ENCODE results near the gene PRELP. TPM values are rescaled to one million over a fixed set of nuclear protein-coding genes. Genes with fewer than 3 reads are reported as not detected.
A peak's percentile ranks its signal among the peaks of the same experiment; 100 is the strongest.

The PRELP gene
- total RNA-seq = 1.0 TPM

DNA sequence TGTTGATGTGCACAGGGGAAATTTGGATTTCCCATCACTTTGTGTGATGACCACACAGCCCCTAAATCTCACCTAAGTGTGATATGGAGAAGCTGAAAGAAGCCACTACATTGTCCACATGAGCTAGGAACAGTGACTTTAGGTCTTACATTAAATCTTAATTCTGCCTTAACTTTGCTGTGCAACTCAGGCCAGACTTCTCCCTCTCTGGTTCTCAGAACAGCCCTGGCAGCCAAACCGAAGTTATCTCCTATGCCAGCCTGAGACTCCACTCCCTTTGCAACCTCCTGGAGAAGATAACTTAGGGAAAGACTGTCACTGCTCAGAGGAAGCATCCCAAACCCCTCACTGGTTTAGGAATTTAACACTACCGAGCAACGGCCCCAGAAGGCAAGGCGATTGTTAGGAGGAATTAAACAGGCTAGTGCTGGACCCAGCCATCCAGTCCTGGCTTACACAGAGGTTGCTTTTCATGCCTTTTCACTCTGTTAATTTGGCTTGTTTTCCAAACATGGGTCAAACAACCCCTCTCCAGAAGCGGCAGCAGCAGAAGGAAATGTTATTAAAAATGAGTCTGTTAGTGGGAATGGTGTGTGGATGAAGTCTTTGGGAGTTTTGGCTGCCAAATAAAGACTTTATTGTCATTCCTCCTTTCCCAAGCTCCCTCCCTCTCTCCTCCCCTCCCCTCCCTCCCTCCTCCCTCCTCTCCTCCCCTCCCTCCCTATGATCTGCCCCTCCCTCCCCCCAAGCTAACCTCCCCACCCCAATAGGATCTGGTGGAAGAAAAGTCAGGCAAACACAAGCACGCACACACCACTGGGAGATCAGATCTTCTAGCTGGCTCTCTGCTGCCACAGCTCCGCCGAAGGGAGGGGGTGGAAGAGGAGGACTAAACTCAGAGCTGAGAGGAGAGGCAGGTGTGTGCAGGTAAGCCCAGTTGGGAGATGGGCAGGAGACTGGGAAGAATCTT is at the start of gene PRELP:
PRELP (plus strand) TSS at position 795 of the 970 bp plus-strand sequence. CDS start 7,379 bp downstream, outside the sequence.
- Histone ChIP-seq H3K27ac (ENCODE audit: low read depth, low read length) (peak within 1 kb of the TSS; percentile 34), H3K9ac (ENCODE audit: low read depth in 1 of 3, low read length in 3 of 3) (peak within 1 kb of the TSS; percentile 29 to 63 (median 33)), H3K27me3 (ENCODE audit: control insufficient read depth in 3 of 3, insufficient read depth in 3 of 3, low read length in 3 of 3) (peaks cover 4 to 11% (median 8%) of the 10 kb centered on the region in 3 donors), H3K36me3 (ENCODE audit: control insufficient read depth in 3 of 3, insufficient read depth in 3 of 3, low read length in 3 of 3) (no peaks in the 10 kb centered on the region), H3K9me3 (ENCODE audit: control insufficient read depth in 3 of 3, low read length in 3 of 3) (no peaks in the 10 kb centered on the region), H3K4me1 (ENCODE audit: control insufficient read depth in 3 of 3, insufficient read depth in 3 of 3, low read length in 3 of 3) (peaks cover 3 to 12% (median 9%) of the 10 kb centered on the region in 3 donors), H3K4me3 (ENCODE audit: low read length in 3 of 3) (peak within 1 kb of the TSS; percentile 33 to 55 (median 36))

DNA sequence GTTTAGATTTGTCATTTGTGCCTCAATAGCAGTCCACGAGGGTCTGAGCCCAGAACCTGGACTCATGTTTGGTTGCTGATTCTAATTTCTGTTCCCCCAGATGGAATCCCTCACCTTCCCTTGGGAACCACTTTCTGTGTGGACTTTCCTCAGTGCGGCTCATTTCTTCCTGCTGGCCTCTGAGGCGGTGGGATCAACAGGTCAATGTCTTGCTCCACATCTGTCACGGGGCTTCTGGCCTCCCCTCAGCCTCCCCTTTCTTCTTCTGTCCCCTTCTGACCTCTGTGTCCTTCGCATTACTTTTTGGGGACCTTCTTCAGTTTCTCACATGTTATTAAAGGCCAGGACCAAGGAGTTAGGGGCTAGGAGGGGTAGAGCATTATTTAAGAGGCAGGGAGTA is 49.2 kb upstream of the PRELP start:
- no peak overlapping the region for H3K4me3 ChIP-seq (ENCODE audit: low read length in 3 of 3)
- H3K27me3 ChIP-seq (ENCODE audit: control insufficient read depth in 3 of 3, insufficient read depth in 3 of 3, low read length in 3 of 3) = peaks cover 3 to 22% (median 16%) of the 10 kb centered on the region in 3 donors
- no peaks in the 10 kb centered on the region for H3K9me3 ChIP-seq (ENCODE audit: control insufficient read depth in 3 of 3, low read length in 3 of 3)
- no peak overlapping the region for H3K9ac ChIP-seq (ENCODE audit: low read depth in 1 of 3, low read length in 3 of 3)
- H3K36me3 ChIP-seq (ENCODE audit: control insufficient read depth in 3 of 3, insufficient read depth in 3 of 3, low read length in 3 of 3) = no peaks in the 10 kb centered on the region
- H3K4me1 ChIP-seq (ENCODE audit: control insufficient read depth in 3 of 3, insufficient read depth in 3 of 3, low read length in 3 of 3) = no peaks in the 10 kb centered on the region
- H3K27ac ChIP-seq (ENCODE audit: low read depth, low read length) = no peak overlapping the region

- Histone ChIP-seq H3K27me3 (ENCODE audit: control insufficient read depth in 3 of 3, insufficient read depth in 3 of 3, low read length in 3 of 3) (peaks cover 3 to 22% (median 16%) of the 10 kb centered on the region in 3 donors), H3K9me3 (ENCODE audit: control insufficient read depth in 3 of 3, low read length in 3 of 3) (no peaks in the 10 kb centered on the region), H3K9ac (ENCODE audit: low read depth in 1 of 3, low read length in 3 of 3) (no peak overlapping the region), H3K36me3 (ENCODE audit: control insufficient read depth in 3 of 3, insufficient read depth in 3 of 3, low read length in 3 of 3) (no peaks in the 10 kb centered on the region), H3K27ac (ENCODE audit: low read depth, low read length) (no peak overlapping the region), H3K4me1 (ENCODE audit: control insufficient read depth in 3 of 3, insufficient read depth in 3 of 3, low read length in 3 of 3) (no peaks in the 10 kb centered on the region), H3K4me3 (ENCODE audit: low read length in 3 of 3) (no peak overlapping the region)
These were observed 48.7 kb upstream of the PRELP start for GRCh38 chr1:203426870-203427269.

DNA sequence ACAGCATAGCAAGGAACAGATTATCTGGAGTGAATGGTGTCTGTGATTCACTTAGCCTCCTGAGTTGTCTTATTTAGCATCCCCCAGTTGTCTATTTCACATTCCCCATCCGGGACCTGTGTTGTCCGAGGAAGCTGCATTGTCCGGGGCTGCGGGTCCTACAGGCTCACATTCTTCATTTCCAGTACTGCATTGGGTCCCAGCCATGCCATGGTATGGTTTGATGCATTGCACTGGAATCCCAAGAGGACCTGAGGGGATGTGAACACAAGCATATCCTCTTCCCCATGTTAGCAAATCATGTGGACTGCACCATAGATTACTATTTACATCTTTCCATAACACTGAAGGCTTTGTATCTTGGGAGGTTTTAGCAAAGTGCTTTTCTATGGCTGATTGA is 48.2 kb upstream of the PRELP start:
- H3K9me3 ChIP-seq (ENCODE audit: control insufficient read depth in 3 of 3, low read length in 3 of 3) = no peaks in the 10 kb centered on the region
- peaks cover 3 to 22% (median 16%) of the 10 kb centered on the region in 3 donors for H3K27me3 ChIP-seq (ENCODE audit: control insufficient read depth in 3 of 3, insufficient read depth in 3 of 3, low read length in 3 of 3)
- H3K36me3 ChIP-seq (ENCODE audit: control insufficient read depth in 3 of 3, insufficient read depth in 3 of 3, low read length in 3 of 3) = no peaks in the 10 kb centered on the region
- no peaks in the 10 kb centered on the region for H3K4me1 ChIP-seq (ENCODE audit: control insufficient read depth in 3 of 3, insufficient read depth in 3 of 3, low read length in 3 of 3)
- no peak overlapping the region for H3K27ac ChIP-seq (ENCODE audit: low read depth, low read length)
- no peak overlapping the region for H3K9ac ChIP-seq (ENCODE audit: low read depth in 1 of 3, low read length in 3 of 3)
- H3K4me3 ChIP-seq (ENCODE audit: low read length in 3 of 3) = no peak overlapping the region

GRCh38 chr1:203428981-203429599 is 46.5 kb upstream of the PRELP start:
- no peaks in the 10 kb centered on the region for H3K9me3 ChIP-seq (ENCODE audit: control insufficient read depth in 3 of 3, low read length in 3 of 3)
- H3K27me3 ChIP-seq (ENCODE audit: control insufficient read depth in 3 of 3, insufficient read depth in 3 of 3, low read length in 3 of 3) = peaks cover 3 to 22% (median 16%) of the 10 kb centered on the region in 3 donors
- H3K36me3 ChIP-seq (ENCODE audit: control insufficient read depth in 3 of 3, insufficient read depth in 3 of 3, low read length in 3 of 3) = no peaks in the 10 kb centered on the region
- H3K4me1 ChIP-seq (ENCODE audit: control insufficient read depth in 3 of 3, insufficient read depth in 3 of 3, low read length in 3 of 3) = no peaks in the 10 kb centered on the region
- no peak overlapping the region for H3K4me3 ChIP-seq (ENCODE audit: low read length in 3 of 3)
- no peak overlapping the region for H3K9ac ChIP-seq (ENCODE audit: low read depth in 1 of 3, low read length in 3 of 3)
- no peak overlapping the region for H3K27ac ChIP-seq (ENCODE audit: low read depth, low read length)

GRCh38 chr1:203435615-203436014 is 40.0 kb upstream of the PRELP start:
- Histone ChIP-seq H3K27me3 (ENCODE audit: control insufficient read depth in 3 of 3, insufficient read depth in 3 of 3, low read length in 3 of 3) (no peaks in the 10 kb centered on the region), H3K36me3 (ENCODE audit: control insufficient read depth in 3 of 3, insufficient read depth in 3 of 3, low read length in 3 of 3) (no peaks in the 10 kb centered on the region), H3K9ac (ENCODE audit: low read depth in 1 of 3, low read length in 3 of 3) (no peak overlapping the region), H3K9me3 (ENCODE audit: control insufficient read depth in 3 of 3, low read length in 3 of 3) (no peaks in the 10 kb centered on the region), H3K4me3 (ENCODE audit: low read length in 3 of 3) (no peak overlapping the region), H3K4me1 (ENCODE audit: control insufficient read depth in 3 of 3, insufficient read depth in 3 of 3, low read length in 3 of 3) (peaks cover 0 to 6% (median 4%) of the 10 kb centered on the region in 3 donors), H3K27ac (ENCODE audit: low read depth, low read length) (no peak overlapping the region)

DNA sequence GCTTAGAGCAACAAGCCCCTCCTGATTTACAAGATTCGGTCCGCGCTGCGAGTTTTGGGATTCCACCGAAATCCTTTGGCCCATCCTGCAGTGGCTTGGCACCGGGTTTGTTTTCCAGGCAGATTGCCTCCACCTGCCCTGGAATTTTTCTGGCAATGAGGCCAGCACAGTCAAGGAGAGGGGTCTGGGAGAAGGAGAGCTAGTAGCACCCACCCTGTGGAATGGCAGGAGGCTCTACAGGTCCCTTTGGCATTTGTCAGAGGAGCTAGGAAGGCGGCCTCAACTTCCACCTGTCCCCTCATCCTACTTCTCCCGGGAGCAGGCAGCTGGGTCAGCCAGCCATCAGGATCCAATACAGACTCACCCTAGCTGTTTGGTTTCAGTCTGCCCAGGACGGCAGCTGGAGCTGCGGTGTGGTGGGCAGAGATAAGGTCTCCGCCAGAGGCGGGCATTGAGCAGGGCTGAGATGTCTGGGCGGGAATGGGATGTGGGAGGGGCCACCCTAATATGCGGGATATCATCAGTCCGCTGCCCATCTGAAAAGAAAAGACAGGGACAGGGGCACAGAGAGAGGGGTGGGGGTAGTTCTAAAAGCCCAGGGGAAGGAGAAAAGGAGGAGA is 37.8 kb upstream of the PRELP start:
- Histone ChIP-seq H3K4me3 (ENCODE audit: low read length in 3 of 3) (no peak overlapping the region), H3K27ac (ENCODE audit: low read depth, low read length) (no peak overlapping the region), H3K4me1 (ENCODE audit: control insufficient read depth in 3 of 3, insufficient read depth in 3 of 3, low read length in 3 of 3) (peaks cover 3 to 11% (median 4%) of the 10 kb centered on the region in 3 donors), H3K9ac (ENCODE audit: low read depth in 1 of 3, low read length in 3 of 3) (no peak overlapping the region), H3K36me3 (ENCODE audit: control insufficient read depth in 3 of 3, insufficient read depth in 3 of 3, low read length in 3 of 3) (no peaks in the 10 kb centered on the region), H3K9me3 (ENCODE audit: control insufficient read depth in 3 of 3, low read length in 3 of 3) (no peaks in the 10 kb centered on the region), H3K27me3 (ENCODE audit: control insufficient read depth in 3 of 3, insufficient read depth in 3 of 3, low read length in 3 of 3) (peaks cover 3 to 10% (median 3%) of the 10 kb centered on the region in 3 donors)

- Histone ChIP-seq H3K27me3 (ENCODE audit: control insufficient read depth in 3 of 3, insufficient read depth in 3 of 3, low read length in 3 of 3) (peaks cover 3 to 10% (median 3%) of the 10 kb centered on the region in 3 donors), H3K9me3 (ENCODE audit: control insufficient read depth in 3 of 3, low read length in 3 of 3) (no peaks in the 10 kb centered on the region), H3K36me3 (ENCODE audit: control insufficient read depth in 3 of 3, insufficient read depth in 3 of 3, low read length in 3 of 3) (no peaks in the 10 kb centered on the region), H3K4me3 (ENCODE audit: low read length in 3 of 3) (no peak overlapping the region), H3K9ac (ENCODE audit: low read depth in 1 of 3, low read length in 3 of 3) (no peak overlapping the region), H3K4me1 (ENCODE audit: control insufficient read depth in 3 of 3, insufficient read depth in 3 of 3, low read length in 3 of 3) (peaks cover 3 to 11% (median 4%) of the 10 kb centered on the region in 3 donors), H3K27ac (ENCODE audit: low read depth, low read length) (no peak overlapping the region)
These were observed 36.4 kb upstream of the PRELP start for GRCh38 chr1:203439131-203439730.

GRCh38 chr1:203440771-203441170 is 34.8 kb upstream of the PRELP start:
- H3K27ac ChIP-seq (ENCODE audit: low read depth, low read length) = no peak overlapping the region
- peaks cover 3 to 10% (median 3%) of the 10 kb centered on the region in 3 donors for H3K27me3 ChIP-seq (ENCODE audit: control insufficient read depth in 3 of 3, insufficient read depth in 3 of 3, low read length in 3 of 3)
- H3K9ac ChIP-seq (ENCODE audit: low read depth in 1 of 3, low read length in 3 of 3) = no peak overlapping the region
- peaks cover 3 to 11% (median 4%) of the 10 kb centered on the region in 3 donors for H3K4me1 ChIP-seq (ENCODE audit: control insufficient read depth in 3 of 3, insufficient read depth in 3 of 3, low read length in 3 of 3)
- no peaks in the 10 kb centered on the region for H3K36me3 ChIP-seq (ENCODE audit: control insufficient read depth in 3 of 3, insufficient read depth in 3 of 3, low read length in 3 of 3)
- H3K9me3 ChIP-seq (ENCODE audit: control insufficient read depth in 3 of 3, low read length in 3 of 3) = peaks cover 0 to 5% (median 0%) of the 10 kb centered on the region in 3 donors
- no peak overlapping the region for H3K4me3 ChIP-seq (ENCODE audit: low read length in 3 of 3)
